Activated T-cell treated with anti-CD3 and anti-CD28 coated beads for 1 hour (primary cell): Measurements from ENCODE around the gene MT1H.
"Not testable (repeated sequence)": the region's sequence is repeated elsewhere in the genome, so short reads cannot be mapped to it uniquely, and the experiment has no call there.

Experiments
- DNase-seq: peaks from one replicate; pipeline ENCODE4 v3.0.0-alpha.2; 2020; ENCODE audit warnings: low read depth

The MT1H gene

DNA sequence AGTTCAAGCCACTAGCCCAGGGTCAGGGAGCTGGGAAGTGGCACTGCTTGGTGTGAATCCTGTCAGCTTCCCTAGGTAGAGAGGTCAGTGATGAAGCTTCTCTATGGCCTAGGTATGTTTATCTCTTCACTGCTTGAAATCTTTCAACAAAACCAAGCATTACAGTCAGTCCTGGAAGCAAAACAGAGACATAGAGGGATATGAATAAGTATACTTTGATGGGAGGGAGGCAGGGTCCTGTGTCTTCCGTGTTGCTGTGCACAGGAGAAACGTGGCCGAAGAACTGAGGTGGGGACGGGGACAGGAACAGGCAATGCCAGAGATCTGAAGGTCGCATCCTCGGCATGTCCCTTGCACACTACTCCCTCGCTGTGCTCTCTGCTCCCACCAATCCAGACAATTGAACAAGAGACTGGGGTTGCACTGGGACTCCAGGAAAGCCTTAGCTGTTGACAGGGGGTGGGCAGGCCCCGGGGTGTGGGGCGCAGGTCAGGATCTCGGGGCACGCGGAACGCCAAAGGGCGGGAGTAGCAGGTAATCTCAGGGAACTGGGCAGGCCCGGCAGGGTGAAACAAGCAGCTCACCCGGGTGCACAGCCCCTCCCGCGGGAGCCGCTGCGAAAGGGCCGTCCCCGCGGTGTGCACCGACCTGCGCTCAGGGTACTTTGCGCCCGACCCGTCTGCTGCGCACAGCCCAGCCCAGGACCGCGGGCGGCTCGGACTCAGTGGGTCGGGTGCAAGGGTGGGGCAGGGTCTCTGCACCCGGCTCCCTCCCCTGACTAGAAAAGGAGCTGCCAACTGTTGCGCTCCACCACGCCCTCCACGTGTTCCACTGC lies at the start of gene MT1H:
TSS of gene MT1H (plus strand) at position 810 of the 835 bp plus-strand sequence. CDS start 71 bp downstream, outside the sequence.
- no peak for DNase-seq

DNA sequence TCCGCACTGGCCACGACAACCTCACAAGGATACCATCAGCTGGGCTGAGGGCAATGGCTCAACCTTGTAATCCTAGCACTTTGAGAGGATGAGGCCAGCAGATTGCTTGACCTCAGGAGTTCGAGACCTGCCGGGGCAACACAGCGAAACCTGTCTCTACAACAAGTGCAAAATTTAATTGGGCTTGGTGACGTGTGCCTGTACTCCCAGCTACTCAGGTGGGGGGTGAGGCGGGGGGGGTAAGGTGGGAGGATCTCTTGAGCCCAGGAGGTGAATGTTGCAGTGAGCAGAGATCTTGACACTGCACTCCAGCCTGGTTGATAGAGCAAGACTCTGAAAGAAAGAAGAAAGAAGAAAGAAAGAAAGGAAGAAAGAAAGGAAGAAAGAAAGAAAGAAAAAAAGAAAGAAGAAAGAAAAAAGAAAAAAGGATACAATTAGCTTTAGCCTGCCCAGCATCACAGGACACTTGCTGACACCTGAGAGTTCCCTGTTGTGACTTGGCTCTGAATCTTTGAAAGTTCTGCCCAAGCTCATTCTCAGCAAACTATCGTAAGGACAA lies 49.2 kb upstream of the MT1H start:
- no peak for DNase-seq

DNA sequence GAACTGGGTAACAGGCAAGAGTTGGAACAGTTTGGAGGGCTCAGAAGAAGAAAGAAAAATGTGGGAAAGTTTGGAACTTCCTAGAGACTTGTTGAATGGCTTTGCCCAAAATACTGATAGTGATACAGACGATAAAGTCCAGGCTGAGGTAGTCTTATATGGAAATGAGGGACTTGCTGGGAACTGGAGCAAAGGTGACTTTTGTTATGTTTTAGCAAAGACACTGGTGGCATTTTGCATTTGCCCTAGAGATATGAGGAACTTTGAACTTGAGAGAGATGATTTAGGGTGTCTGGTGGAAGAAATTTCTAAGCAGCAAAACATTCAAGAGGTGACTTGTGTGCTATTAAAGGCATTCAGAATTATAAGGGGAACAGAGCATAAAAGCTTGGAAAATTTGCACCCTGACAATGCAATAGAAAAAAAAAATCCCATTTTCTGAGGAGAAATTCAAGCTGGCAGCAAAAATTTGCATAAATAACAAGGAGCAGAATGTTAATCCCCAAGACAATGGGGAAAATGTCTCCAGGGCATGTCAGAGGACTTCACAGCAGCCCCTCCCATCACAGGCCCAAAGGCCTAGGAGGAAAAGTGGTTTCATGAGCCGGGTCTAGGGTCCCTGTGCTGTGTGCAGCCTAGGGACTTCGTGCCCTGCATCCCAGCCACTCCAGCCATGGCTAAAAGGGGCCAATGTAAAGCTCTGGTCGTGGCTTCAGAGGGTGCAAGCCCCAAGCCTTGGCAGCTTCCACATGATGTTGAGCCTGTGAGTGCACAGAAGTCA lies 47.8 kb upstream of the MT1H start:
- DNase-seq: not testable (repeated sequence)

DNA sequence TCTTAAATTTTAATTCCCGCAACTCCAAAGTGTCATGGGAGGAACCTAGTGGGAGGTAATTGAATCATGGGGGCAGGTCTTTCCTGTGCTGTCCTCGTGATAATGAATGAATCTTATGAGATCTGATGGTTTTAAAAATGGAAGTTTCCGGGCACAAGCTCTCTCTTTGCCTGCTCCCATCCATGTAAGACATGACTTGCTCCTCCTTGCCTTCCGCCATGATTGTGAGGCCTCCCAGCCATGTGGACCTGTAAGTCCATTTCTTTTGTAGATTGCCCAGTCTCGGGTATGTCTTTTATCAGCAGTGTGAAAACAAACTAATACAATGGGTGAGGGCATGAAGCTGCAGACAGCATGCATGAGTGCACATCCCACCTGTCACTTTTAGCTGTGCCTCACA lies 46.4 kb upstream of the MT1H start:
- not testable (repeated sequence) for DNase-seq

DNA sequence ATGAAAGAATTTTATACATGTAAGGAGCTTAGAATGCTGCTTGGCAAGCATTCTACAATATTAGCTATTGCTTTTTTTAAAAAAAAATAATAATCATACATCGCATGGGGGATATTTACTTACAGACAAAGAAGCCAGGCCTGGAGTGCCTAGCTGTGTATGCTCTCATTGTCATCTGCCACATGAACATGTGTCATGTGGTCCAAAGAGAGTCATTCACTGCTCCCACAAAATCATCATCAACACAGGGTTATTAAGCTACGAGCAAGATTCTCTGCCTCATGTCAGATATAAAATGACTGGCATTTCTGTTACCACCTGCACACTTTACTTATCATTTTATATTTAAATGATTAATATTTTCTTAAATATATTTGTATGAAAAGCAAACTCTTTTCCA lies 46.0 kb upstream of the MT1H start:
- no peak for DNase-seq

DNA sequence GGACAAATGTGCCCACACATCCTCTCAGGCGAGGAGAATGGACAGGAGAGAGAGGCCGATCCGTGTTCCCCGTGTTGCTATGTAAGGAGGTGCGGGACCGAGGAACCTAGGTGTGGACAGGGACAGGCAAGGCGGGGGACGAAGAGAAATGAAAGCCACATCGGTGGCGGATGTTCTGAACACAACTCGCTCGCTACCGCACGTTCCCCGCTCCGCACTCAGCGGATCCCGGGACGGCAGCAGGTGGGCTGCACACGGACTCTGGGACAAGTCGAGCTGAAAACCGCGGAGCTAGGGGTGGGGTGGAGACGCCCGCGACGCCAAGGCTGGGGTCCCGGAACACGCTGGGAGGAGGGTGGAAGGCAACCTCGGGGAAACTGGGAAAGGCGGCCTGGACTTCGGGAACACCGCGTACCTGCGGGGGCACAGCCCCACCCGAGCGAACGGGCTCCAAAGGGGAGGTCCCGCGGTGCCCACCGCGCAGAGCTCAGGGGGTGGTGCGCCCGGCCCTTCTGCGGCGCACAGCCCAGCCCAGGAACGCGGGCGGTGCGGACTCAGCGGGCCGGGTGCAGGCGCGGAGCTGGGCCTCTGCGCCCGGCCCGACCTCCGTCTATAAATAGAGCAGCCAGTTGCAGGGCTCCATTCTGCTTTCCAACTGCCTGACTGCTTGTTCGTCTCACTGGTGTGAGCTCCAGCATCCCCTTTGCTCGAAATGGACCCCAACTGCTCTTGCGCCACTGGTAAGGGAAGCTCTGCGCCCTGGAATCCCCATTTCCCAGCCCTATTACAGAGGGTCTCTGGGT lies 44.3 kb upstream of the MT1H start, which contains the start of gene MT1E:
TSS of gene MT1E (plus strand) at position 642 of the 803 bp plus-strand sequence. CDS start at position 713, 71 bp downstream.
- no peak for DNase-seq

DNA sequence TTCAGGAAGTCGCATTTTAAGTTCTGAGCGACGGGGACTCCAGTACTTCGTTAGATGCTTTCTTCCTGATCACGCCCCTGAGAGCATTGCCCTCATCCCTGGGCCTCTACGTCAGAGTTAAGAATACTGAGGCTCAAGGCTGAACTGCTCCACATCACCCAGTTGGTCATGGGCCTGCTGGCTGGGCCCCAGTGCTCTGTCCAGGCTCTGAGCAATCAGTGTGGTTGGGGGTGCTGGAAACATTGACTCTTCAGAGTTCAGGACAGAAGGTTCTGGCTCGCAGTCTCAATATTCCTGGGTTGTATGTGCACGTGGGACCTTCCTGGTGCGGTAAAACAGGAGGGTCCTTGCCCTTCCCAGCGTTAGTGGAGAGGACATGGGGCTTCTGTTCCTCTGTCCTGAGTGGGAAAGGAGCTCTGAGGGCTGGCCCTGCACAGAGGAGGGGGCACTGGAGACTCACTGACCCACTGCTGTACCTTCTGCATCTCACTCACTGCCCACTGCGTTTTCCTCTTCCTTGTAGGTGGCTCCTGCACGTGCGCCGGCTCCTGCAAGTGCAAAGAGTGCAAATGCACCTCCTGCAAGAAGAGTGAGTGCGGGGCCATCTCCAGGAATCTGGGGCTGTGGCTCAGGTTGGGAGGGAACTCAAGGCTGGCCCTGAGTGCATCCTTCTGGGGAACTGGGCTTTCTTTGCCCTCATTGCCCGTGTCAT lies 43.5 kb upstream of the MT1H start:
- no peak for DNase-seq

DNA sequence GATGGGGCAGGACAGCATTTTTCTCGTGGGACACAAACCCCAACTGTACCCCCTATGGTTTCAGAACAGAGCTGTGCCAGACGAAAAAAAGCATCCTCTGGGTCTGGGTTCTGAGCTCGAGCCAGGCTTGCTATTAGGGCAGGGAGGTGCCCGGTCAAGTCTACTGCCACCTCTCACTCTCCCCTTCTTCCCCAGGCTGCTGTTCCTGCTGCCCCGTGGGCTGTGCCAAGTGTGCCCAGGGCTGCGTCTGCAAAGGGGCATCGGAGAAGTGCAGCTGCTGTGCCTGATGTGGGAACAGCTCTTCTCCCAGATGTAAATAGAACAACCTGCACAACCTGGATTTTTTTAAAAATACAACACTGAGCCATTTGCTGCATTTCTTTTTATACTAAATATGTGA lies 42.9 kb upstream of the MT1H start:
- no peak for DNase-seq

DNA sequence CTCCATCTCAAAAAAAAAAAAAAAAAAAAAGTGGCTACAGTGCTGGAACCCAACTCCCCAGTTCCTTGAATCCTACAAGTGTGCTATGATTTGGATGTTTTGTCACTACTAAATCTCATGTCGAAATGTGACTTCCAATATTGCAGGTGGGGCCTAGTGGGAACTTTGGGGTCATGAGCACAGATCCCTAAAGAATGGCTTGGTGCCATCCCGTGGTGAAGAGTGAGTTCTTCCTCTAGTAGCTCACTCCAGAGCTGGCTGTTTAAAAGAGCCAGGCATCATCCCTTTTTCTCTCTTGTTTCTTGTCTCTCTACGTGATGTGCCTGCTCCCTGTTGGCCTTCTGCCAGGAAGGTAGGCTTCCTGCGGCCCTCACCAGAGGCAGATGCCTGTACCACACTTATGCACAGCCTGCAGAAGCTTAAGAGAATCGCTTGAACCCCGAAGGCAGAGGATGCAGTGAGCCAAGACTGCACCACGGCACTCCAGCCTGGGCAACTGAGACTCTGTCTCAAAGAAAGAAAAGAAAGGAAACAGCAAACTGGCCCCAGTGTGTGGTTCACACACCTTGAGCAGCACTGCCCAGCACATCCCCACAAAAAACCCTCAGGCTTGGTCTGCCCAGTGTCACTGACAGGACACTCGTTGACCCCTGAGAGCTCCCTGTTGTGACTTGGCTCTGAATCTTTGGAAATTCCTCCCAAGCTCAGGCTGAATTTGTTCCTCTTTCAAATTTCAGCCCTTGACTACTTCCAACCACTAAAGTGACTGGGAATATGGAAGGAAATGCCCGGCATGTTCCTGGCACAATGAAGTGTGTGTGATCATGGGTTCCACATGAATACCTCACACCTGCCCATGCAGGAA lies 40.9 kb upstream of the MT1H start:
- no peak for DNase-seq

DNA sequence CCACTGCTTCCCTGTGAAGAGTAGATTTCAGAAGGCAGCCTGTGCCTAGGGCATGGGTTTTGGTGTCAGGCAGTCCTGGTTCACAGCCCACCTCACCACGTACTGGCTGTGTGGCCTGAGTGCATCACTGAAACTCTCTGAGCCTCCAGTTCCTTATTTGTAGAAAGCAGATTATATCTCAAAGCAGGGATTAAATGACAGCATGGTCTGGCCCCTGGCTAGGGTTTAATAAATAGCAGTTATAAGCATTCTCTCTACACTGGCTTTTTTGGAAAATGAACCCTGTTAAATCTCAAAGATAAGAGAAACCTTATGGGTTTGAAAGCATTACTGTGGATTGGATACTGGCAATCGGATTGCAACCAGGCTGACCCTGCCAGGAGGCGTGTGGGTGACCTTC lies 40.1 kb upstream of the MT1H start:
- no peak for DNase-seq

DNA sequence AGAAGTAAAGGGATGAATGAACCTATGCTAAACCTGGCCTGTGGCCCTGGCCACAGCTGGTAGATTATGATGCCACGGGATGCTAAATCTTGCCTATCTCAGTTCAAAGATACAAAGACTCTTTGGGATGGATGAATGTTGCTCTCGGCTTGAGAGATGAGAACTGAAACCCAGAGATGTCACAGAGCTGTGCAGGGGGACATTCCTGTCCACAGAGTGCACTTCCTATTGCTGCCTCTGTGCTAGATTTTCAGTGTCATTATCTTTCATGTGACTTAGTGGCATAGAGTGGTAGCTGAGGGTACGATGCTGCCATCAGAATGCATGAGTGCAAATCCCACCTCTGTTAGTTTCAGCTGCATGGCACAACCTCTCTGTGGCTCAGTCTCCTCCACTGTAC lies 39.5 kb upstream of the MT1H start:
- DNase-seq: no peak

DNA sequence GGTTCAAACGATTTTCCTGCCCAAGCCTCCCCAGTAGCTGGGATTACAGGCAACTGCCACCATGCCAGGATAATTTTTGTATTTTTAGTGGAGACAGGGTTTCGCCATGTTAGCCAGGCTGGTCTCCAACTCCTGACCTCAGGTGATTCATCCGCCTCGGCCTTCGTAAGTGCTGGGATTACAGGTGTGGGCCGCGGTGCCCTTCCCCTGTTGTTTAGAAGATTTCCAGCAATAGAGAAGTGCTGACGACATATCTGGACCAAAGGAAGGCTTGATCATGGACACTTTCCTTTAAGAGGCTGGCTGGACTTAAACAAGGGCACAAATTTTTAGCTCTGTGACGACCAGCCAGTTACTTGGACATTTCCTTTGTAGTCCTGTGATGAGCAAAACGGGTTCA lies 38.4 kb upstream of the MT1H start:
- DNase-seq: no peak

DNA sequence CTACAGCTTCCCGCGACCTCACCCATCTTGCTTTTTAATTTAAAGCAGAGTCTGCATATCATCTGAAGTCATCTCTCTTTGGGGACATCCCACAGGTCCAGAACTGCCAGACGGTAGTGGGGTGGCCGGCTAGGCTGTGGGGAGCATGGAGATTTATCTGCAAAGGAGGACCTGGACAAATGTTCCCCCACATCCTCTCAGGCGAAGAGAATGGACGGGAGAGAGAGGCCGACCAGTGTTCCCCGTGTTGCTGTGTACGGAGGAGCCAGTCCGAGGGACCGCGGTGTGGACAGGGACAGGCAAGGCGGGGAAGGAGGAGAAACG lies 37.8 kb upstream of the MT1H start:
- no peak for DNase-seq

DNA sequence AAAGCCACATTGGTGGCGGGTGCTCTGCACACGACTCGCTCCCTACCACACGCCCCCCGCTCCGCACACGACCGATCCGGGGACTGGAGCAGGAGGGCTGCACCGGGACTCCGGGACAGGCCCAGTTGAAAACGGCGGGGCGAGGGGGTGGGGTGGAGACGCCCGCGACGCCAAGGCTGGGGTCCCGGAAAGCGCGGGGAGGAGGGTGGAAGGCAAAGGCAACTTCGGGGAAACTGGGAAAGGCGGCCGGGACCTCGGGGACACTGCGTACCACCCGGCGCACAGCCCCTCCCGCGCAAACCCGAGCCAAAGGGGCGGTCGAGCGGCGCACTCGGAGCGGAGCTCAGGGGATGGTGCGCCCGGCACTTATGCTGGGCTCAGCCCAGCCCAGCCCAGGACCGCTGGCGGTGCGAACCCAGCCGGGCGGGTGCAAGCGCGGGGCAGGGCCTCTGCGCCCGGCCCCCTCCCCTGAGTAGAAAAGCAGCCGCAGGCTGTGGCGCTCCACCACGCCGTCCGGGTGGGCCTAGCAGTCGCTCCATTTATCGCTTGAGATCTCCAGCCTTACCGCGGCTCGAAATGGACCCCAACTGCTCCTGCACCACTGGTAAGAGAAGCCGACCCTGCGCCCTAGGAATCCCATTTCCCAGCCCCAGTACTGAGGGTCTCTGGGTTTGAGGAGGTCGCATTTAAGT lies 37.3 kb upstream of the MT1H start, which contains the start of gene MT1M:
TSS of gene MT1M (plus strand) at position 504 of the 692 bp plus-strand sequence. CDS start at position 577, 73 bp downstream.
- DNase-seq: no peak

DNA sequence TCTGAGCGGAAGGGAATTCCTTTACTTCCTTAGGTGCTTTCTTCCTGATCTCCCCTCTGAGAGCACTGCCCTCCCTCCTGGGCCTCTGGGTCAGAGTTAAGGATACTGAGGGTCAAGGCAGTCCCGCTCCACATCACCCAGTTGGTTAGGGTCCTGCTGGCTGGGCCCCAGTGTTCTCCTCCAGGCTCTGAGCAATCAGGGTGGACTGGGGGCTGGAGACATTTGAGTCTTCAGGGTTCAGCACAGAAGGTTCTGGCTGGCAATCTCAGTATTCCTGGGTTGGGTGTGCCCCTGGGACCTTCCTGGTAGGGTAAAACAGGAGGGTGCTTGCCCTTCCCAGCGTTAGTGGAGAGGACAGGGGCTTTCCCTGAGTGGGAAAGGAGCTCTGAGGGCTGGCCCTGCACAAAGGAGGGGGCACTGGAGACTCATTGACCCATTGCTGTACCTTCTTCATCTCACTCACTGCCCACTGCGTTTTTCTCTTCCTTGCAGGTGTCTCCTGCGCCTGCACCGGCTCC lies 36.7 kb upstream of the MT1H start:
- no peak for DNase-seq

DNA sequence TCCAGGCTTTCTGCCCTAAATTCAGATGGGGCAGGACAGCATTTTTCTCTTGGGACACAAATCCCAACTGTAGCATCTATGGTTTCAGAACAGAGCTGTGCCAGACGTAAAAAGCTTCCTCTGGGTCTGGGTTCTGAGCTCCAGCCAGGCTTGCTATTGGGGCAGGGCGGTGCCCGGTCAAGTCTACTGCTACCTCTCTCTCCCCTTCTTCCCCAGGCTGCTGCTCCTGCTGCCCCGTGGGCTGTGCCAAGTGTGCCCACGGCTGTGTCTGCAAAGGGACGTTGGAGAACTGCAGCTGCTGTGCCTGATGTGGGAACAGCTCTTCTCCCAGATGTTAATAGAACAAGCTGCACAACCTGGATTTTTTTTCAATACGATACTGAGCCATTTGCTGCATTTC lies 36.1 kb upstream of the MT1H start:
- no peak for DNase-seq

DNA sequence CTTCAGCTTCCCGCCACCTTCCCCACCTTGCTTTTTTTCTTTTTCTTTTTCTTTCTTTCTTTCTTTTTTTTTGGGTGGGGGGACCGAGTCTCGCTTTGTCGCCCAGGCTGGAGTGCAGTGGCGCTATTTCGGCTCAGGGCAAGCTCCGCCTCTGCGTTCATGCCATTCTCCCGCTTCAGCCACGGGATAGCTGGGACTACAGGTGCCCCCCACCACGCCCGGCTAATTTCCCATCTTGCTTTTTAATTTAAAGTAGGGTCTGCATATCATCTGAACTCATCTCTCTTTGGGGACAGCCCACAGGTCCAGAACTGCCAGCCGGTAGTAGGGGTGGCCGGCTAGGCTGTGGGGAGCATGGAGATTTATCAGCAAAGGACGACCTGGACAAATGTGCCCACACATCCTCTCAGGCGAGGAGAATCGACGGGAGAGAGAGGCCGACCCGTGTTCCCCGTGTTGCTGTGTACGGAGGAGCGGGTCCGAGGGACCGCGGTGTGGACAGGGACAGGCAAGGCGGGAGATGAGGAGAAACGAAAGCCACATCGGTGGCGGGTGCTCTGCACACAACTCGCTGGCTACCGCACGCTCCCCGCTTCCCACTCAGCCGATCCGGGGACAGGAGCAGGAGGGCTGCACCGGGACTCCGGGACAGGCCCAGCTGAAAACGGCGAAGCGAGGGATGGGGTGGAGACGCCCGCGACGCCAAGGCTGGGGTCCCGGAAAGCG lies 34.7 kb upstream of the MT1H start:
- no peak for DNase-seq

DNA sequence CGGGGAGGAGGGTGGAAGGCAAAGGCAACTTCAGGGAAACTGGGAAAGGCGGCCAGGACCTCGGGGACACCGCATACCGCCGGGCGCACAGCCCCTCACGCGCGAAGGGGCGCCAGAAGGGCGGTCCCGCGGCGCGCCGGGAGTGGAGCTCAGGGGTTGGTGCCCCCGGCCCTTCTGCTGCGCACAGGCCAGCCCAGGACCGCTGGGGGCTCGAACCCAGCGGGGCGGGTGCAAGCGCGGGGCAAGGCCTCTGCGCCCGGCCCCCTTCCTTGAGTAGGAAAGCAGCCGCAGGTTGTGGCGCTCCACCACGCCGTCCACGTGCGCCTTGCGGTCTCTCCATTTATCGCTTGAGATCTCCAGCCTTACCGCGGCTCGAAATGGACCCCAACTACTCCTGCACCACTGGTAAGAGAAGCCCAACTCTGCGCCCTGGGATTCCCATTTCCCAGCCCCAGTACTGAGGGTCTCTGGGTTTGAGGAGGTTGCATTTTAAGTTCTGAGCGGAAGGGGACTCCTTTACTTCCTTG lies 34.1 kb upstream of the MT1H start:
- DNase-seq: no peak
